ENCODE data around the gene CASP8. TPM values are rescaled to one million over a fixed set of nuclear protein-coding genes. Genes with fewer than 3 reads are reported as not detected.

The CASP8 gene
- total RNA-seq, 1 donor from 2014 or later, result not detected

GRCh38 chr2:201220102-201220570 lies 40.2 kb upstream of the CASP8 start:
- Mint-ChIP-seq H3K9me3 (ENCODE audit: unreplicated experiment) (no peaks in the 10 kb centered on the region), H3K27ac (ENCODE audit: unreplicated experiment) (no peak overlapping the region), H3K27me3 (ENCODE audit: unreplicated experiment) (no peaks in the 10 kb centered on the region), H3K4me1 (ENCODE audit: low read depth, unreplicated experiment) (peaks cover 6% of the 10 kb centered on the region), H3K36me3 (ENCODE audit: unreplicated experiment) (no peaks in the 10 kb centered on the region), H3K4me3 (ENCODE audit: unreplicated experiment) (no peak overlapping the region)
- DNase-seq, result no peak
- no peak for TF ChIP-seq CTCF (IDR thresholded peaks at IDR 0.05; ENCODE audit: partially characterized antibody, unreplicated experiment)

GRCh38 chr2:201223089-201224073 lies 37.0 kb upstream of the CASP8 start:
- Mint-ChIP-seq H3K27ac (ENCODE audit: unreplicated experiment) (no peak overlapping the region), H3K27me3 (ENCODE audit: unreplicated experiment) (no peaks in the 10 kb centered on the region), H3K36me3 (ENCODE audit: unreplicated experiment) (no peaks in the 10 kb centered on the region), H3K4me3 (ENCODE audit: unreplicated experiment) (no peak overlapping the region), H3K9me3 (ENCODE audit: unreplicated experiment) (no peaks in the 10 kb centered on the region), H3K4me1 (ENCODE audit: low read depth, unreplicated experiment) (peaks cover 6% of the 10 kb centered on the region)
- DNase-seq, result no peak
- no peak for TF ChIP-seq CTCF (IDR thresholded peaks at IDR 0.05; ENCODE audit: partially characterized antibody, unreplicated experiment)

GRCh38 chr2:201228271-201228911 lies 31.9 kb upstream of the CASP8 start:
- H3K27me3 Mint-ChIP-seq (ENCODE audit: unreplicated experiment), result no peaks in the 10 kb centered on the region
- H3K9me3 Mint-ChIP-seq (ENCODE audit: unreplicated experiment), result no peaks in the 10 kb centered on the region
- H3K36me3 Mint-ChIP-seq (ENCODE audit: unreplicated experiment), result no peaks in the 10 kb centered on the region
- no peak for TF ChIP-seq CTCF (IDR thresholded peaks at IDR 0.05; ENCODE audit: partially characterized antibody, unreplicated experiment)
- H3K4me3 Mint-ChIP-seq (ENCODE audit: unreplicated experiment), result no peak overlapping the region
- H3K4me1 Mint-ChIP-seq (ENCODE audit: low read depth, unreplicated experiment), result peaks cover 2% of the 10 kb centered on the region
- no peak for DNase-seq
- H3K27ac Mint-ChIP-seq (ENCODE audit: unreplicated experiment), result no peak overlapping the region

- Mint-ChIP-seq H3K27me3 (ENCODE audit: unreplicated experiment) (no peaks in the 10 kb centered on the region), H3K27ac (ENCODE audit: unreplicated experiment) (no peak overlapping the region), H3K4me3 (ENCODE audit: unreplicated experiment) (no peak overlapping the region), H3K36me3 (ENCODE audit: unreplicated experiment) (no peaks in the 10 kb centered on the region), H3K4me1 (ENCODE audit: low read depth, unreplicated experiment) (peaks cover 2% of the 10 kb centered on the region), H3K9me3 (ENCODE audit: unreplicated experiment) (no peaks in the 10 kb centered on the region)
- DNase-seq, result no peak
- no peak for TF ChIP-seq CTCF (IDR thresholded peaks at IDR 0.05; ENCODE audit: partially characterized antibody, unreplicated experiment)
These were observed 31.4 kb upstream of the CASP8 start for GRCh38 chr2:201228912-201229290.
